Panc1 (cell line): Measurements from ENCODE around the gene ATP1A3. TPM values are rescaled to one million over a fixed set of nuclear protein-coding genes. Genes with fewer than 3 reads are reported as not detected.

Experiments used
- ATAC-seq: fragments of 200-7000 bp; cut with Tn5 transposase; 2 replicates; pipeline ENCODE4 v1.9.1; 2020; ENCODE audit warnings: mild to moderate bottlenecking, moderate library complexity
- BruUV-seq: library from RNA; stranded (reverse); fragments of 400-500 nt; replicated peaks from 2 replicates; lab custom pipeline; 2021; lab: Mats Ljungman, UMichigan
- CTCF ChIA-PET: fragments of 300-600 bp; sonication (Branson Sonifier 250); formaldehyde crosslinking; loops from one replicate; lab custom pipeline; 2022; ENCODE audit warnings: antibody characterized with exemption; lab: Charles Lee
- POLR2A ChIA-PET: fragments of 300-600 bp; sonication (Branson Sonifier 250); formaldehyde crosslinking; loops from one replicate; lab custom pipeline; 2022; ENCODE audit warnings: antibody characterized with exemption; lab: Charles Lee
- DNase-seq: peaks from one replicate; pipeline ENCODE4 v3.0.0-alpha.2; 2010; ENCODE audit warnings: low read depth, low spot score
- H3K27ac ChIP-seq: 2 replicates; pipeline ENCODE4 v1.5.1; 2011; ENCODE audit warnings: mild to moderate bottlenecking, low read length, inconsistent platforms
- H3K27me3 ChIP-seq: fragments of 200-500 bp; sonication (Bioruptor generic); 2 replicates; pipeline ENCODE4 v1.6.0; 2014; ENCODE audit warnings: low read length, inconsistent platforms; ENCODE audit not compliant: control insufficient read depth, insufficient read depth
- H3K36me3 ChIP-seq: fragments of 200-500 bp; sonication (Bioruptor generic); 2 replicates; pipeline ENCODE4 v1.5.1; 2014; ENCODE audit warnings: inconsistent platforms, mild to moderate bottlenecking, low read length, moderate library complexity; ENCODE audit not compliant: control insufficient read depth, insufficient read depth
- H3K4me1 ChIP-seq: 2 replicates; pipeline ENCODE4 v1.5.1; 2011; ENCODE audit warnings: inconsistent platforms, mild to moderate bottlenecking, low read length, moderate library complexity; ENCODE audit not compliant: control insufficient read depth, insufficient read depth
- H3K4me3 ChIP-seq, 2 experiments: 2 replicates each; pipeline ENCODE4 v1.5.1; 2011 to 2012; ENCODE audit warnings: low read depth in 2 of 2, low read length in 2 of 2, mild to moderate bottlenecking in 2 of 2, inconsistent platforms in 1 of 2, moderate library complexity in 1 of 2
- H3K9me3 ChIP-seq: fragments of 200-500 bp; sonication (Bioruptor generic); 2 replicates; pipeline ENCODE4 v1.5.1; 2014; ENCODE audit warnings: low read depth, mild to moderate bottlenecking, inconsistent platforms, low read length, moderate library complexity; ENCODE audit not compliant: control insufficient read depth, insufficient read depth
- CTCF ChIP-seq: fragments of 450-650 bp; IDR thresholded peaks from 2 replicates; pipeline ENCODE4 v1.5.1; 2017; ENCODE audit warnings: mild to moderate bottlenecking
- POLR2AphosphoS5 ChIP-seq: IDR thresholded peaks from 2 replicates; pipeline ENCODE4 v1.6.1; 2012; ENCODE audit warnings: mild to moderate bottlenecking, low read depth, low read length, moderate library complexity
- REST ChIP-seq, 2 experiments: IDR thresholded peaks; 2 replicates each; pipeline ENCODE4 v1.6.1; 2011 to 2012; ENCODE audit warnings: low read depth in 2 of 2, control low read depth in 1 of 2, low read length in 1 of 2, mild to moderate bottlenecking in 1 of 2, moderate library complexity in 1 of 2; ENCODE audit not compliant: insufficient read depth in 1 of 2
- SIN3A ChIP-seq: IDR thresholded peaks from 2 replicates; pipeline ENCODE4 v1.6.1; 2012; ENCODE audit warnings: low read depth, mild to moderate bottlenecking, low read length, moderate library complexity, borderline replicate concordance; ENCODE audit not compliant: insufficient read depth
- TCF7L2 ChIP-seq: IDR thresholded peaks from 2 replicates; pipeline ENCODE4 v1.6.1; 2011; ENCODE audit warnings: mild to moderate bottlenecking, low read depth, low read length, inconsistent platforms
- in situ Hi-C: cut with HindIII; loops from 2 replicates; pipeline ENCODE4 v1.10.0; 2016; ENCODE audit warnings: low sequenced_read_pairs, low pct_unique_long_range_greater_than_20kb
- intact Hi-C: fragments of 100-400 bp; cut with micrococcal nuclease; formaldehyde crosslinking; loops from one replicate; pipeline ENCODE4 v1.10.0; 2022; ENCODE audit not compliant: unreplicated experiment
- total RNA-seq: library from RNA; stranded (reverse); gene quantifications from one replicate; pipeline ENCODE4 v1.2.1, GENCODE V29; 2021; ENCODE audit not compliant: unreplicated experiment

Gene ATP1A3
- total RNA-seq, 1 experiment from 2014 or later: 4.9 TPM

- H3K27me3 ChIP-seq: no peaks in the 10 kb centered on the region
- TF ChIP-seq REST (IDR thresholded peaks at IDR 0.05; ENCODE audit: insufficient read depth in 1 of 2, low read depth in 2 of 2, low read length in 1 of 2) (no peak), POLR2AphosphoS5 (no peak), CTCF (no peak), TCF7L2 (no peak), SIN3A (no peak)
- POLR2A ChIA-PET: no interaction called here
- BruUV-seq: no TSS peak
- H3K9me3 ChIP-seq: no peaks in the 10 kb centered on the region
- H3K27ac ChIP-seq: no peak overlapping the region
- in situ Hi-C loops: no loop called here
- no peaks in the 10 kb centered on the region for H3K4me1 ChIP-seq
- no peak for DNase-seq
- no peak overlapping the region for H3K4me3 ChIP-seq
- CTCF ChIA-PET: no interaction called here
- ATAC-seq: no peak
- no peaks in the 10 kb centered on the region for H3K36me3 ChIP-seq
- intact Hi-C loops: no loop called here
Observed at GRCh38 chr19:41922585-41922984, 71.4 kb downstream of the ATP1A3 start.

GRCh38 chr19:41921577-41922576 is 72.2 kb downstream of the ATP1A3 start:
- in situ Hi-C loops (no loop called here), intact Hi-C loops (no loop called here)
- ATAC-seq (no peak), DNase-seq (no peak)
- Histone ChIP-seq H3K27me3 (no peaks in the 10 kb centered on the region), H3K27ac (no peak overlapping the region), H3K4me1 (no peaks in the 10 kb centered on the region), H3K9me3 (no peaks in the 10 kb centered on the region), H3K4me3 (no peak overlapping the region), H3K36me3 (no peaks in the 10 kb centered on the region)
- ChIA-PET CTCF (no interaction called here), POLR2A (no interaction called here)
- TF ChIP-seq SIN3A (no peak), POLR2AphosphoS5 (no peak), TCF7L2 (no peak), REST (IDR thresholded peaks at IDR 0.05; ENCODE audit: insufficient read depth in 1 of 2, low read depth in 2 of 2, low read length in 1 of 2) (no peak), CTCF (no peak)
- no TSS peak for BruUV-seq
